ENCODE results near the gene PLOD1. TPM values are rescaled to one million over a fixed set of nuclear protein-coding genes. Genes with fewer than 3 reads are reported as not detected.

Gene PLOD1
- total and polyA plus RNA-seq, 2 experiments from 2014 or later, result 22.4 to 62.9 TPM

GRCh38 chr1:11921022-11921421 lies 13.5 kb upstream of the PLOD1 start:
- ATAC-seq, result no peak
- no peak for DNase-seq (ENCODE audit: low spot score)
- H3K4me3 ChIP-seq, result no peak overlapping the region
- no peak overlapping the region for H2AFZ ChIP-seq
- Mint-ChIP-seq H3K4me3 (no peak overlapping the region), H3K36me3 (ENCODE audit: low read depth) (peaks cover 38% of the 10 kb centered on the region), H3K27me3 (ENCODE audit: insufficient read depth, low read depth, poor library complexity) (peaks cover 9% of the 10 kb centered on the region), H3K27ac (no peak overlapping the region), H3K9me3 (no peaks in the 10 kb centered on the region; the same call in 2 of the 3 replicates), H3K4me1 (peaks cover 18% of the 10 kb centered on the region)
- no peaks in the 10 kb centered on the region for H3K27me3 ChIP-seq (ENCODE audit: insufficient read depth)
- H3K9me2 ChIP-seq (ENCODE audit: insufficient read depth), result no peaks in the 10 kb centered on the region
- H4K20me1 ChIP-seq (replicated peaks; ENCODE audit: insufficient read depth), result peaks cover 22% of the 10 kb centered on the region
- TF ChIP-seq ZNF114 (CRISPR knock-in tag; IDR thresholded peaks at IDR 0.05) (no peak), ETS1 (IDR thresholded peaks at IDR 0.05) (no peak), JUNB (IDR thresholded peaks at IDR 0.05; ENCODE audit: unreplicated experiment) (no peak), NANOG (IDR thresholded peaks at IDR 0.05; ENCODE audit: borderline replicate concordance) (no peak)
- peaks cover 33% of the 10 kb centered on the region for H3K79me2 ChIP-seq (replicated peaks; ENCODE audit: insufficient read depth)
- H3K27ac ChIP-seq (ENCODE audit: low read depth), result peak overlapping the region; percentile 1; the same call in 1 of the 2 replicates
- 0 out of 2 replicates have a peak, but pooled peaks cover 6% of the 10 kb centered on the region for H3K36me3 ChIP-seq (ENCODE audit: insufficient read depth)
- H3K4me1 ChIP-seq (ENCODE audit: insufficient read depth), result peaks cover 9% of the 10 kb centered on the region
- H3K4me2 ChIP-seq, result no peak overlapping the region
- 0 out of 2 replicates have a peak, but pooled peaks cover 7% of the 10 kb centered on the region for H3F3A ChIP-seq (replicated peaks; ENCODE audit: low read depth)

- H3K27me3 Mint-ChIP-seq (ENCODE audit: insufficient read depth, low read depth, poor library complexity), result peaks cover 9% of the 10 kb centered on the region
- H3K79me2 ChIP-seq (replicated peaks; ENCODE audit: insufficient read depth), result peaks cover 33% of the 10 kb centered on the region
- DNase-seq (ENCODE audit: low spot score), result no peak
- 0 out of 2 replicates have a peak, but pooled peaks cover 6% of the 10 kb centered on the region for H3K36me3 ChIP-seq (ENCODE audit: insufficient read depth)
- H3K36me3 Mint-ChIP-seq (ENCODE audit: low read depth), result peaks cover 38% of the 10 kb centered on the region
- H3K27ac Mint-ChIP-seq, result no peak overlapping the region
- TF ChIP-seq ZNF331 (CRISPR knock-in tag; IDR thresholded peaks at IDR 0.05; ENCODE audit: low read depth), result no peak
- TF ChIP-seq, protein P1, sequence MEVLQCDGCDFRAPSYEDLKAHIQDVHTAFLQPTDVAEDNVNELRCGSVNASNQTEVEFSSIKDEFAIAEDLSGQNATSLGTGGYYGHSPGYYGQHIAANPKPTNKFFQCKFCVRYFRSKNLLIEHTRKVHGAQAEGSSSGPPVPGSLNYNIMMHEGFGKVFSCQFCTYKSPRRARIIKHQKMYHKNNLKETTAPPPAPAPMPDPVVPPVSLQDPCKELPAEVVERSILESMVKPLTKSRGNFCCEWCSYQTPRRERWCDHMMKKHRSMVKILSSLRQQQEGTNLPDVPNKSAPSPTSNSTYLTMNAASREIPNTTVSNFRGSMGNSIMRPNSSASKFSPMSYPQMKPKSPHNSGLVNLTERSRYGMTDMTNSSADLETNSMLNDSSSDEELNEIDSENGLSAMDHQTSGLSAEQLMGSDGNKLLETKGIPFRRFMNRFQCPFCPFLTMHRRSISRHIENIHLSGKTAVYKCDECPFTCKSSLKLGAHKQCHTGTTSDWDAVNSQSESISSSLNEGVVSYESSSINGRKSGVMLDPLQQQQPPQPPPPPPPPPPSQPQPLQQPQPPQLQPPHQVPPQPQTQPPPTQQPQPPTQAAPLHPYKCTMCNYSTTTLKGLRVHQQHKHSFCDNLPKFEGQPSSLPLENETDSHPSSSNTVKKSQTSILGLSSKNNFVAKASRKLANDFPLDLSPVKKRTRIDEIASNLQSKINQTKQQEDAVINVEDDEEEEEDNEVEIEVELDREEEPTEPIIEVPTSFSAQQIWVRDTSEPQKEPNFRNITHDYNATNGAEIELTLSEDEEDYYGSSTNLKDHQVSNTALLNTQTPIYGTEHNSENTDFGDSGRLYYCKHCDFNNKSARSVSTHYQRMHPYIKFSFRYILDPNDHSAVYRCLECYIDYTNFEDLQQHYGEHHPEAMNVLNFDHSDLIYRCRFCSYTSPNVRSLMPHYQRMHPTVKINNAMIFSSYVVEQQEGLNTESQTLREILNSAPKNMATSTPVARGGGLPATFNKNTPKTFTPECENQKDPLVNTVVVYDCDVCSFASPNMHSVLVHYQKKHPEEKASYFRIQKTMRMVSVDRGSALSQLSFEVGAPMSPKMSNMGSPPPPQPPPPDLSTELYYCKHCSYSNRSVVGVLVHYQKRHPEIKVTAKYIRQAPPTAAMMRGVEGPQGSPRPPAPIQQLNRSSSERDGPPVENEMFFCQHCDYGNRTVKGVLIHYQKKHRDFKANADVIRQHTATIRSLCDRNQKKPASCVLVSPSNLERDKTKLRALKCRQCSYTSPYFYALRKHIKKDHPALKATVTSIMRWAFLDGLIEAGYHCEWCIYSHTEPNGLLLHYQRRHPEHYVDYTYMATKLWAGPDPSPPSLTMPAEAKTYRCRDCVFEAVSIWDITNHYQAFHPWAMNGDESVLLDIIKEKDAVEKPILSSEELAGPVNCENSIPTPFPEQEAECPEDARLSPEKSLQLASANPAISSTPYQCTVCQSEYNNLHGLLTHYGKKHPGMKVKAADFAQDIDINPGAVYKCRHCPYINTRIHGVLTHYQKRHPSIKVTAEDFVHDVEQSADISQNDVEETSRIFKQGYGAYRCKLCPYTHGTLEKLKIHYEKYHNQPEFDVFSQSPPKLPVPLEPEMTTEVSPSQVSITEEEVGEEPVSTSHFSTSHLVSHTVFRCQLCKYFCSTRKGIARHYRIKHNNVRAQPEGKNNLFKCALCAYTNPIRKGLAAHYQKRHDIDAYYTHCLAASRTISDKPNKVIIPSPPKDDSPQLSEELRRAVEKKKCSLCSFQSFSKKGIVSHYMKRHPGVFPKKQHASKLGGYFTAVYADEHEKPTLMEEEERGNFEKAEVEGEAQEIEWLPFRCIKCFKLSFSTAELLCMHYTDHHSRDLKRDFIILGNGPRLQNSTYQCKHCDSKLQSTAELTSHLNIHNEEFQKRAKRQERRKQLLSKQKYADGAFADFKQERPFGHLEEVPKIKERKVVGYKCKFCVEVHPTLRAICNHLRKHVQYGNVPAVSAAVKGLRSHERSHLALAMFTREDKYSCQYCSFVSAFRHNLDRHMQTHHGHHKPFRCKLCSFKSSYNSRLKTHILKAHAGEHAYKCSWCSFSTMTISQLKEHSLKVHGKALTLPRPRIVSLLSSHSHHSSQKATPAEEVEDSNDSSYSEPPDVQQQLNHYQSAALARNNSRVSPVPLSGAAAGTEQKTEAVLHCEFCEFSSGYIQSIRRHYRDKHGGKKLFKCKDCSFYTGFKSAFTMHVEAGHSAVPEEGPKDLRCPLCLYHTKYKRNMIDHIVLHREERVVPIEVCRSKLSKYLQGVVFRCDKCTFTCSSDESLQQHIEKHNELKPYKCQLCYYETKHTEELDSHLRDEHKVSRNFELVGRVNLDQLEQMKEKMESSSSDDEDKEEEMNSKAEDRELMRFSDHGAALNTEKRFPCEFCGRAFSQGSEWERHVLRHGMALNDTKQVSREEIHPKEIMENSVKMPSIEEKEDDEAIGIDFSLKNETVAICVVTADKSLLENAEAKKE (CRISPR knock-in tag; IDR thresholded peaks at IDR 0.05), result no peak
- H3K27me3 ChIP-seq (ENCODE audit: insufficient read depth), result no peaks in the 10 kb centered on the region
- no peaks in the 10 kb centered on the region for H3K9me2 ChIP-seq (ENCODE audit: insufficient read depth)
- H3K4me3 Mint-ChIP-seq, result peak overlapping the region; percentile 13; the same call in 1 of the 3 replicates
- H3K4me1 ChIP-seq (ENCODE audit: insufficient read depth), result peaks cover 9% of the 10 kb centered on the region
- 0 out of 2 replicates have a peak, but pooled peaks cover 7% of the 10 kb centered on the region for H3F3A ChIP-seq (replicated peaks; ENCODE audit: low read depth)
- H3K4me1 Mint-ChIP-seq, result peaks cover 18% of the 10 kb centered on the region
- H4K20me1 ChIP-seq (replicated peaks; ENCODE audit: insufficient read depth), result peaks cover 22% of the 10 kb centered on the region
- no peak overlapping the region for H3K4me3 ChIP-seq
- H3K4me2 ChIP-seq, result no peak overlapping the region
- no peaks in the 10 kb centered on the region; the same call in 2 of the 3 replicates for H3K9me3 Mint-ChIP-seq
- no peak overlapping the region for H2AFZ ChIP-seq
- no peak overlapping the region for H3K27ac ChIP-seq (ENCODE audit: low read depth)
- ATAC-seq, result no peak
Measured at GRCh38 chr1:11923069-11923826, 11.3 kb upstream of the PLOD1 start.
